ENCODE data around the gene SLC10A1.
"Not testable (repeated sequence)": the region's sequence is repeated elsewhere in the genome, so short reads cannot be mapped to it uniquely, and the experiment has no call there.

DNA sequence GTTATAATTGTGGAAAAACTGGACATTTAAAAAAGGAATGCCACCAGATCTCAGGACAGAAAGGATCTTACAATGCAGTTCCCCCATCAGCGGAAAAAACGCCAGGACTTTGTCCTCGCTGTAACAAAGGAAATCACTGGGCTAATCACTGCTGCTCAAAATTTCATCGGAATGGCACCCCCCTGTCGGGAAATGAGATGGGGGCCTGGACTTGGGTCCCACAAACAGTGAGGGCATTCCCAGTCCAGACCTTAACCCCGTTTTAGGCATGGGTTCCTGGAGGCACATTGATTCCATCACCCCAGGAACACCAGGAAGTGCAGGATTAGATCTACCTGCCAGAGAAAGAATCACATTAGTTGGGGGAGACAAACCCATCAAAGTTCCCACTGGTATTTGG lies 16.3 kb upstream of the SLC10A1 start:
- TF ChIP-seq POLR2A (IDR thresholded peaks at IDR 0.05; ENCODE audit: low read depth, low read length); FOS (IDR thresholded peaks at IDR 0.05; ENCODE audit: low read depth, low read length); MXI1 (IDR thresholded peaks at IDR 0.05; ENCODE audit: borderline replicate concordance, low read depth, low read length): not testable (repeated sequence)
- TF ChIP-seq, protein P1, sequence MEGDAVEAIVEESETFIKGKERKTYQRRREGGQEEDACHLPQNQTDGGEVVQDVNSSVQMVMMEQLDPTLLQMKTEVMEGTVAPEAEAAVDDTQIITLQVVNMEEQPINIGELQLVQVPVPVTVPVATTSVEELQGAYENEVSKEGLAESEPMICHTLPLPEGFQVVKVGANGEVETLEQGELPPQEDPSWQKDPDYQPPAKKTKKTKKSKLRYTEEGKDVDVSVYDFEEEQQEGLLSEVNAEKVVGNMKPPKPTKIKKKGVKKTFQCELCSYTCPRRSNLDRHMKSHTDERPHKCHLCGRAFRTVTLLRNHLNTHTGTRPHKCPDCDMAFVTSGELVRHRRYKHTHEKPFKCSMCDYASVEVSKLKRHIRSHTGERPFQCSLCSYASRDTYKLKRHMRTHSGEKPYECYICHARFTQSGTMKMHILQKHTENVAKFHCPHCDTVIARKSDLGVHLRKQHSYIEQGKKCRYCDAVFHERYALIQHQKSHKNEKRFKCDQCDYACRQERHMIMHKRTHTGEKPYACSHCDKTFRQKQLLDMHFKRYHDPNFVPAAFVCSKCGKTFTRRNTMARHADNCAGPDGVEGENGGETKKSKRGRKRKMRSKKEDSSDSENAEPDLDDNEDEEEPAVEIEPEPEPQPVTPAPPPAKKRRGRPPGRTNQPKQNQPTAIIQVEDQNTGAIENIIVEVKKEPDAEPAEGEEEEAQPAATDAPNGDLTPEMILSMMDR (conservative IDR thresholded peaks at IDR 0.05; ENCODE audit: low read depth, low read length), result not testable (repeated sequence)
- TF ChIP-seq, protein P2, sequence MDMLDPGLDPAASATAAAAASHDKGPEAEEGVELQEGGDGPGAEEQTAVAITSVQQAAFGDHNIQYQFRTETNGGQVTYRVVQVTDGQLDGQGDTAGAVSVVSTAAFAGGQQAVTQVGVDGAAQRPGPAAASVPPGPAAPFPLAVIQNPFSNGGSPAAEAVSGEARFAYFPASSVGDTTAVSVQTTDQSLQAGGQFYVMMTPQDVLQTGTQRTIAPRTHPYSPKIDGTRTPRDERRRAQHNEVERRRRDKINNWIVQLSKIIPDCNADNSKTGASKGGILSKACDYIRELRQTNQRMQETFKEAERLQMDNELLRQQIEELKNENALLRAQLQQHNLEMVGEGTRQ (IDR thresholded peaks at IDR 0.05; ENCODE audit: low read depth, low read length), result not testable (repeated sequence)
